Stimulated activated naive CD8-positive, alpha-beta T cell treated with anti-CD3 and anti-CD28 coated beads, Interleukin-15, Interleukin-2, amounts not matched to agents 100 ng/mL and 50 ng/mL, for 24 hours (primary cell): ENCODE data around the gene UBA6.
"Not testable (repeated sequence)": the region's sequence is repeated elsewhere in the genome, so short reads cannot be mapped to it uniquely, and the experiment has no call there.

Experiments used
- H3K27ac Mint-ChIP-seq: one replicate; pipeline ENCODE4 v1.8.0; 2021; ENCODE audit warnings: mild to moderate bottlenecking, mixed read lengths
- H3K27me3 Mint-ChIP-seq: one replicate; pipeline ENCODE4 v1.8.0; 2021; ENCODE audit warnings: mixed read lengths
- H3K36me3 Mint-ChIP-seq: one replicate; pipeline ENCODE4 v1.8.0; 2021; ENCODE audit warnings: low read depth, mixed read lengths
- H3K4me1 Mint-ChIP-seq: one replicate; pipeline ENCODE4 v1.8.0; 2021; ENCODE audit warnings: low read depth, mixed read lengths
- H3K4me3 Mint-ChIP-seq: one replicate; pipeline ENCODE4 v1.8.0; 2021; ENCODE audit warnings: mild to moderate bottlenecking, mixed read lengths
- H3K9me3 Mint-ChIP-seq: one replicate; pipeline ENCODE4 v1.8.0; 2021; ENCODE audit warnings: mixed read lengths

Gene UBA6

GRCh38 chr4:67659065-67659464 is 41.9 kb downstream of the UBA6 start:
- H3K9me3 Mint-ChIP-seq: peaks cover 14% of the 10 kb centered on the region
- peaks cover 92% of the 10 kb centered on the region for H3K36me3 Mint-ChIP-seq
- H3K4me3 Mint-ChIP-seq: no peak overlapping the region
- no peaks in the 10 kb centered on the region for H3K27me3 Mint-ChIP-seq
- no peak overlapping the region for H3K27ac Mint-ChIP-seq
- H3K4me1 Mint-ChIP-seq: peaks cover 34% of the 10 kb centered on the region

DNA sequence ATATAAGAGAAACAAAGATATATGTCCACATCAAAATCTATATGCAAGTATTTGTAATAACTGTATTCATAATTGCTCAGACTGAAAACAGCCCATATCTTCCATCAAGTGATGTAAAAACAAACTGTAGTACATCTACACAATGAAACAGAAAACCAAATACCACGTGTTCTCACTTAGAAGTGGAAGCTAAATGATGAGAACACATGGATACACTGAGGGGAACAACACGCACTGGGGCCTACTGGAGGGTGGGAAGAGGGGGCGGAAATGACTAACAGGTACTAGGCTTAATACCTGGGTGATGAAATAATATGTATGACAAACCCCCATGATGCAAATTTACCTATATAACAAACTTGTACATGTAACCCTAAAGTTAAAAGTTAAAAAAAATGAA is 42.7 kb downstream of the UBA6 start:
- Mint-ChIP-seq H3K9me3 (peaks cover 14% of the 10 kb centered on the region), H3K36me3 (peaks cover 92% of the 10 kb centered on the region), H3K4me1 (peaks cover 34% of the 10 kb centered on the region), H3K4me3 (no peak overlapping the region), H3K27ac (peak overlapping the region; percentile 88), H3K27me3 (no peaks in the 10 kb centered on the region)

- no peak overlapping the region for H3K27ac Mint-ChIP-seq
- H3K36me3 Mint-ChIP-seq: peaks cover 60% of the 10 kb centered on the region
- H3K4me3 Mint-ChIP-seq: no peak overlapping the region
Observed at GRCh38 chr4:67651536-67651935, 49.4 kb downstream of the UBA6 start.

DNA sequence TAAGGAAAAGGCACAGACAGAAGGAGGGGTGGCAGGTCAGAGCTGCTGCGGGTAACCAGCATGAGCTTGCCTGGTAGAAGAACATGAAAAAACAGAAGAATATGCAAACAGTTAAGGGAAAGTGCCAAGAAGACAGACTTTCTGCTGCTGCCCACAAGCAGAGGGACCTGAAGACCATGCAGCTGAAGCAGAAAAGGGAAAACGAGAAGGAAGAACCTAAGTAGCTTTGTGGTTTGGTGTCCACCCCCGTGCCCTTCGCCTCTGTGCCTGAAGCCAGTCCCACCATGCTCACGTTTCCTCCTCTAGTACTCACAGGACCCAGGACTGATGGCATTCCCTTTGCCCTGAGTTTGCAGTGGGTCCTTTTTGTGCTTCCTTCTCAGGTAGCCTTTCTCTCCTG is 62.8 kb downstream of the UBA6 start:
- H3K36me3 Mint-ChIP-seq: peaks cover 57% of the 10 kb centered on the region
- no peak overlapping the region for H3K27ac Mint-ChIP-seq
- H3K9me3 Mint-ChIP-seq: no peaks in the 10 kb centered on the region
- H3K4me3 Mint-ChIP-seq: no peak overlapping the region
- no peaks in the 10 kb centered on the region for H3K27me3 Mint-ChIP-seq
- no peaks in the 10 kb centered on the region for H3K4me1 Mint-ChIP-seq

More at GRCh38 chr4:67651536-67651935, 49.4 kb downstream of the UBA6 start:
- Mint-ChIP-seq H3K27me3 (no peaks in the 10 kb centered on the region), H3K9me3 (no peaks in the 10 kb centered on the region), H3K4me1 (no peaks in the 10 kb centered on the region)

DNA sequence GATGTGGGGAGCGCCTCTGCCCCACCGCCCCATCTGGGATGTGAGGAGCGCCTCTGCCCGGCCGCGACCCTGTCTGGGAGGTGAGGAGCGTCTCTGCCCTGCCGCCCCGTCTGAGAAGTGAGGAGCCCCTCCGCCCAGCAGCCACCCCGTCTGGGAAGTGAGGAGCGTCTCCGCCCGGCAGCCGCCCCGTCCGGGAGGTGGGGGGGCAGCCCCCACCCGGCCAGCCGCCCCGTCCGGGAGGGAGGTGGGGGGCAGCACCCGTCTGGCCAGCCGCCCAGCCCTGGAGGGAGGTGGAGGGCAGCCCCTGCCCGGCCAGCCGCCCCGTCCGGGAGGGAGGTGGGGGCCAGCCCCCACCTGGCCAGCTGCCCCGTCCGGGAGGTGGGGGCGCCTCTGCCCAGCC is 64.0 kb downstream of the UBA6 start:
- not testable (repeated sequence) for H3K27ac Mint-ChIP-seq, H3K4me3 Mint-ChIP-seq
- H3K36me3 Mint-ChIP-seq: peaks cover 61% of the 10 kb centered on the region

DNA sequence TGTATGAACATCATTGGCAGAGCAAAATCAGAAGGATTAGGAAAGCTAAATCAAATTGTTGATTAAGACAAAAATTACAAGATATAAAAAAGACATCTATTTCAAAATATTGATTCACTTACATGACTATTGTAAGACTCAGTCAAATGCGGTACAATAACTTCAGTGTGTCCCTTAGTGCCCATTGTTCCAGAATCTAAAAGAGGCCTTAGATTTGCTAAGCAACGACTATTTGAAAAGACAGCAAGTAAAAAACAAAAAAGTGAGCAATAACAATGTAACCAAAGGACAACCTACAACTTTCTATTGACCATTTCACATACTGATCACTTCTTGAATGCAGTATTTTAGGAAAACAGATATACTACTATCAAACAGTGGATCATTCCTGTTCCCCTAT is 65.6 kb downstream of the UBA6 start:
- Mint-ChIP-seq H3K4me3 (no peak overlapping the region), H3K27me3 (no peaks in the 10 kb centered on the region), H3K36me3 (peaks cover 67% of the 10 kb centered on the region), H3K4me1 (no peaks in the 10 kb centered on the region), H3K27ac (no peak overlapping the region), H3K9me3 (no peaks in the 10 kb centered on the region)

More for the DNA sequence above, 64.0 kb downstream of the UBA6 start:
- H3K4me1 Mint-ChIP-seq, H3K9me3 Mint-ChIP-seq, H3K27me3 Mint-ChIP-seq: not testable (repeated sequence)

GRCh38 chr4:67634741-67635140 is 66.2 kb downstream of the UBA6 start:
- Mint-ChIP-seq H3K36me3 (peaks cover 72% of the 10 kb centered on the region), H3K9me3 (no peaks in the 10 kb centered on the region), H3K27me3 (no peaks in the 10 kb centered on the region)

DNA sequence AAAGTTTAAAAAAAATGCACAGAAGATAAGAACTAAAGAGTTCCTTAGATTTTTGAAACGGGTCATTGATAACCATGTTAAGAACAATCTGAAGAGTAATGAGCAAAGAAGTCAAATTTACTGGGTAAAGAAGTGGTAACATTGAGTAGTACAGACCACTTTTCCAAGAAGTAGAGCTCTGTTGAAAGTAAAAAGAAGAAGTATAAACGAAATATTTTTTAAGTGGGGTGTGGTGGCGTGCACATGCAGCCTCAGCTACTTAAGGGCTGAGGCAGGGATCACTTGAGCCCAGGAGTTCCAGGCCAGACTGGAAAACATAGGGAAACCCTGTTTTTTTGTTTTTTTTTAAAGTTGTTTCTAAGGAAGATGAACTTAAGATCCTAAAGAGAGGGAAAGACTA is 68.5 kb downstream of the UBA6 start:
- peaks cover 72% of the 10 kb centered on the region for H3K36me3 Mint-ChIP-seq
- H3K27me3 Mint-ChIP-seq: no peaks in the 10 kb centered on the region
- H3K4me1 Mint-ChIP-seq: no peaks in the 10 kb centered on the region
- H3K4me3 Mint-ChIP-seq: no peak overlapping the region
- no peaks in the 10 kb centered on the region for H3K9me3 Mint-ChIP-seq
- peak overlapping the region; percentile 28 for H3K27ac Mint-ChIP-seq

More at GRCh38 chr4:67634741-67635140, 66.2 kb downstream of the UBA6 start:
- Mint-ChIP-seq H3K27ac (no peak overlapping the region), H3K4me1 (no peaks in the 10 kb centered on the region), H3K4me3 (no peak overlapping the region)

DNA sequence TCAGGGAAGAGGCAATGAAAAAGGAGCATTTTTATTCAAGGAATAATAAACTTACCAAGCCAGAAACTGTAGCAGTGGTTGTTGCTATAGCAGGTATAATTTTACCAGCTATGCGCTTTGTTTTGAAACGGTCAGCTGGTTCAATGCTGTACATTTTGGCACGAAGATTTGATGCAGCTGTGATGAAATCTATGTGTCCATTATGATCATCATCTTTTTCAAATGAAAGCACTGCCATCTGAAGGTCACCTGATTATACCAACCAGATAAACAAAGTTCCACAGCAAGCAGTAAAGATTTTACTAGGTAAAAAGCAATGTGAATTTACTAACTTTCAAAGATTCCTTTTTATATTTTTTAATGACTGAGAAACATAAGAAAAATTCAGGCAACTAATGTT is 76.0 kb downstream of the UBA6 start:
- Mint-ChIP-seq H3K36me3 (peaks cover 62% of the 10 kb centered on the region), H3K27ac (no peak overlapping the region), H3K27me3 (no peaks in the 10 kb centered on the region), H3K4me1 (no peaks in the 10 kb centered on the region), H3K9me3 (no peaks in the 10 kb centered on the region), H3K4me3 (no peak overlapping the region)

DNA sequence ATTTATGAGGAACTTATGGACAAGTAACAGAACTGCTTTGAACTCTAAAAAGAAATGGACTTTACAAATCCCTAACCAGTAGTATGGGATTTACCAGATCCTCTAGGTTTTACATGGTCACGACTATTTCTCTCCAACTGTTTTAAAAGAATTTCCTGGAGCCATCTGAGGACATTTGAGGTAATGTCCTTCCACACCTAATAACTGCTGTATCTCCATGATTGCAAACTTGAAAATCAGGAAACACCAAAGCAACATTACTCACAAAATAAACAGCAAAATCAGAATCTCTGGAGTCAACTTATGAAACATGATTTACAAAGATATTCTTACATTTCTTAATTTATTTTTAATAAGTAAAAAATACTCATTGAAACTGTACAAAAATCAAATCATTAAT is 84.5 kb downstream of the UBA6 start:
- Mint-ChIP-seq H3K27me3 (no peaks in the 10 kb centered on the region), H3K36me3 (peaks cover 60% of the 10 kb centered on the region), H3K9me3 (peaks cover 9% of the 10 kb centered on the region), H3K27ac (no peak overlapping the region), H3K4me1 (no peaks in the 10 kb centered on the region), H3K4me3 (no peak overlapping the region)

- Mint-ChIP-seq H3K27me3 (no peaks in the 10 kb centered on the region), H3K27ac (no peak overlapping the region), H3K36me3 (peaks cover 48% of the 10 kb centered on the region), H3K4me1 (no peaks in the 10 kb centered on the region), H3K4me3 (no peak overlapping the region), H3K9me3 (peaks cover 9% of the 10 kb centered on the region)
Observed at GRCh38 chr4:67615119-67615518, 85.8 kb downstream of the UBA6 start.

- Mint-ChIP-seq H3K27ac (no peak overlapping the region), H3K4me1 (no peaks in the 10 kb centered on the region), H3K4me3 (no peak overlapping the region), H3K27me3 (no peaks in the 10 kb centered on the region), H3K36me3 (peaks cover 50% of the 10 kb centered on the region), H3K9me3 (peaks cover 12% of the 10 kb centered on the region)
Observed at GRCh38 chr4:67614186-67614585, 86.8 kb downstream of the UBA6 start.

DNA sequence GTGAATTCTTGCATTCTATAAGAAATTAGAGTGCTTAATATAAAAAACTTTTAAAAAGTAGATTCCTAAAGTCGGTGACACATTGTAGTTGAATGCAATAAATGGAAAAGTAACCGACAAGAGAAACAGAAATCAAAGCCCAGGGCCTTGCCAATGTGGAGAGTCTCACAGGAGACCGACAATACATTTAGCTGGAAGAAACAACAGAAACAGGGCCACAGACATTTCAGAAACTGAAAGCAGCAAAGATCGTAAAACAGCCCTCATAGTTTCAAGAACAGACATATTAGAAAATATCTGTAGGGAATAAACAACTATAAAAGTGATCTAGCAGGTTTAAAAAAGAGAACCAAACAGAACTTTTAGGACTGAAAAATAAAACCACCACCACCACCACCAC is 92.9 kb downstream of the UBA6 start:
- H3K4me1 Mint-ChIP-seq: no peaks in the 10 kb centered on the region
- H3K36me3 Mint-ChIP-seq: peaks cover 34% of the 10 kb centered on the region
- no peak overlapping the region for H3K4me3 Mint-ChIP-seq
- H3K9me3 Mint-ChIP-seq: peaks cover 8% of the 10 kb centered on the region
- H3K27ac Mint-ChIP-seq: no peak overlapping the region
- H3K27me3 Mint-ChIP-seq: no peaks in the 10 kb centered on the region

DNA sequence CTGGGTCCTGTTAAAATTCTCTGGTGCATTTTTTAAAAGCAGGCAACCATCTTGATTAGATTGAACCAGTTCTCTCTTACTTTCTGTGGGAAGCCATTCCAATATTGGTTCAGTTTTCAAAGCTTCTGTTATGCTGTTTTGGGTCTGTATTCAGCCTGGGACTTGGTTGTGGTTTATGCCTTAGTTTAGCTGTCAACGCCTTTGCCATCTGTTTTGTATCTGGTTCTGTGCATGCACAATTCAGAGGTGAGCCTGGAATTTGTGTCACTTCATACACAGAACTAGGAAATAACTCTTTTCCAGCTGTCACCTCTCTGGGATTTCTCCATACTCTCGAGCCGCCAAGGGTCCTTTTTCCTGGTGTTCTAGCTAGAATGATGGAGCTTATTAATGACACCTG is 96.2 kb downstream of the UBA6 start:
- no peak overlapping the region for H3K4me3 Mint-ChIP-seq
- no peaks in the 10 kb centered on the region for H3K4me1 Mint-ChIP-seq
- no peak overlapping the region for H3K27ac Mint-ChIP-seq
- peaks cover 43% of the 10 kb centered on the region for H3K36me3 Mint-ChIP-seq
- no peaks in the 10 kb centered on the region for H3K27me3 Mint-ChIP-seq
- peaks cover 11% of the 10 kb centered on the region for H3K9me3 Mint-ChIP-seq

DNA sequence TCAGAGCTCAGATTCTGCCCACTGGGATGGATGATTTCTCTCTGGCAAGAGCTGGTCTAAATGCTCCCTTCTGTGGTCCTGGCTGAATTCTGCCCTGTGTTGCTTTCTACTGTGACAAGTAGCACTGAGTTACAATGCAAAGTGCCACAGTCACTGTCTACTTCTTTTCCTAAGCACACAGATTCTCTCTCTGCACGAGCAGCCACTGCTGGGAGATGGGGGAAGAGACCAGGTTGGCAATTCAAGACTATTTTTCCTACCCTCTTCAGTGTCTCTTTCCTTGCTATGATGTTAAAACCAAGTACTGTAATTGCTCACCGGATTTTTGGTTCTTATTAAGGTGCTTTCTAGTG is 97.0 kb downstream of the UBA6 start:
- Mint-ChIP-seq H3K4me1 (no peaks in the 10 kb centered on the region), H3K27ac (no peak overlapping the region), H3K9me3 (peaks cover 11% of the 10 kb centered on the region), H3K27me3 (no peaks in the 10 kb centered on the region), H3K36me3 (peaks cover 36% of the 10 kb centered on the region), H3K4me3 (no peak overlapping the region)

DNA sequence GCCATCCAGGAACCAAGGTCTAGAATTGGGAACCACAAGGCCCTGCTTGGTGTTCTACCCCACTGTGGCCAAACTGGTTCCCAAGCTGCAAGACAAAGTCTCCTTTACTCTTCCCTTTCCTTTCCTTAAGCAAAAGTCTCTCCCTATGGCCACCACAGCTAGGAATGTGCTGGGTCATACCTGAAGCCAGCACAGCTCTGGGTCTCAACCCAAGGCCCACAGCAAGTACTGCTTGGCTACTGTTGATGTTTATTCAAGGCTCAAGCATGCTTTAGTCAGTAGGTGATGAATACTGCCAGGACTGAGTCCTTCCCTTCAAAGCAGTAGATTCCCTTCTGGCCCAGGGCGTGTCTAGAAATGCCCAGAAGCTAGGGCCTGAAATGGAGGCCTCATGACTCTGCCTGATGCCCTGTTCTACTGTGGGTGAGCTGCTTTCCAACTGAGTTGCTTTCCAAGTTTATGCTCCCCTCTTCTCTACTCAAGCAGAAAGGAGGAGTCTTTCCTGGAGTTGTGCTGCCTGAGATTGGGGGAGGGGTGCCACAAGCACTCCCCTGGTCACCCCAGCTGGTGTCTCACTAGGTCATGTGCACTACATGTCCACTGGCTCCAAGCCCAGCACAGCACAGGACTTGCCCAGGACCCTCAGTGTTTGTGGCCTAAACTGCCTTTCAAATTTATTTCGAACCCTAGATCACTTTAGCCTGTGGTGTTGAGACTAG is 97.5 kb downstream of the UBA6 start:
- Mint-ChIP-seq H3K27ac (no peak overlapping the region), H3K9me3 (peaks cover 10% of the 10 kb centered on the region), H3K4me3 (no peak overlapping the region), H3K27me3 (no peaks in the 10 kb centered on the region), H3K4me1 (no peaks in the 10 kb centered on the region), H3K36me3 (peaks cover 32% of the 10 kb centered on the region)
